ENCODE data around the gene LEKR1. TPM values are rescaled to one million over a fixed set of nuclear protein-coding genes. Genes with fewer than 3 reads are reported as not detected.
A peak's percentile ranks its signal among the peaks of the same experiment; 100 is the strongest.
"Not testable (repeated sequence)": the region's sequence is repeated elsewhere in the genome, so short reads cannot be mapped to it uniquely, and the experiment has no call there.

The LEKR1 gene
- total and polyA plus RNA-seq, 2 experiments from 2014 or later, result 0.77 to 0.91 TPM

- no peak overlapping the region for H3K27ac ChIP-seq
- no peak for DNase-seq (ENCODE audit: low read depth in 1 of 2, low spot score in 1 of 2)
- no peak for TF ChIP-seq CTCF (IDR thresholded peaks at IDR 0.05; ENCODE audit: low read depth, low read length)
- H3K27me3 ChIP-seq, result peaks cover 5% of the 10 kb centered on the region
- no peaks in the 10 kb centered on the region for H3K36me3 ChIP-seq
- H3K9me3 ChIP-seq (ENCODE audit: low read depth), result no peaks in the 10 kb centered on the region
- H3K4me1 ChIP-seq (ENCODE audit: low read depth), result peaks cover 22% of the 10 kb centered on the region
- H3K4me3 ChIP-seq, result no peak overlapping the region
These were observed 5.5 kb upstream of the LEKR1 start for GRCh38 chr3:156820692-156821080.

- not testable (repeated sequence) for DNase-seq (ENCODE audit: low read depth in 1 of 2, low spot score in 1 of 2); H3K27ac ChIP-seq; H3K27me3 ChIP-seq; H3K36me3 ChIP-seq; H3K4me3 ChIP-seq; H3K9me3 ChIP-seq (ENCODE audit: low read depth)
- H3K4me1 ChIP-seq (ENCODE audit: low read depth), result peaks cover 16% of the 10 kb centered on the region
These were observed 3.4 kb upstream of the LEKR1 start for GRCh38 chr3:156822626-156823260.

GRCh38 chr3:156825795-156826143 is 384 bp upstream of the LEKR1 start:
- H3K27me3 ChIP-seq, result peaks cover 4% of the 10 kb centered on the region

GRCh38 chr3:156826896-156827882 is 1.0 kb downstream of the LEKR1 start:
- Histone ChIP-seq H3K27ac (peak overlapping the region; percentile 78), H3K27me3 (peaks cover 4% of the 10 kb centered on the region)
- DNase-seq (ENCODE audit: low read depth in 1 of 2, low spot score in 1 of 2), result peak in 1 of 2 donors; percentile 10

More at GRCh38 chr3:156825795-156826143, 384 bp upstream of the LEKR1 start:
- Histone ChIP-seq H3K36me3 (no peaks in the 10 kb centered on the region), H3K9me3 (ENCODE audit: low read depth) (no peaks in the 10 kb centered on the region), H3K4me1 (ENCODE audit: low read depth) (no peaks in the 10 kb centered on the region), H3K27ac (peak overlapping the region; percentile 78), H3K4me3 (peak overlapping the region; percentile 25)
- no peak for TF ChIP-seq CTCF (IDR thresholded peaks at IDR 0.05; ENCODE audit: low read depth, low read length)
- DNase-seq (ENCODE audit: low read depth in 1 of 2, low spot score in 1 of 2), result no peak

GRCh38 chr3:156831006-156831405 is 4.9 kb downstream of the LEKR1 start:
- no peak for DNase-seq (ENCODE audit: low read depth in 1 of 2, low spot score in 1 of 2)
- H3K9me3 ChIP-seq (ENCODE audit: low read depth), result no peaks in the 10 kb centered on the region
- no peak overlapping the region for H3K27ac ChIP-seq
- no peak for TF ChIP-seq CTCF (IDR thresholded peaks at IDR 0.05; ENCODE audit: low read depth, low read length)
- H3K27me3 ChIP-seq, result peaks cover 4% of the 10 kb centered on the region
- H3K4me3 ChIP-seq, result no peak overlapping the region
- no peaks in the 10 kb centered on the region for H3K36me3 ChIP-seq
- no peaks in the 10 kb centered on the region for H3K4me1 ChIP-seq (ENCODE audit: low read depth)

More at GRCh38 chr3:156826896-156827882, 1.0 kb downstream of the LEKR1 start:
- peak overlapping the region; percentile 25 for H3K4me3 ChIP-seq
- no peaks in the 10 kb centered on the region for H3K4me1 ChIP-seq (ENCODE audit: low read depth)
- H3K36me3 ChIP-seq, result no peaks in the 10 kb centered on the region
- H3K9me3 ChIP-seq (ENCODE audit: low read depth), result no peaks in the 10 kb centered on the region
- no peak for TF ChIP-seq CTCF (IDR thresholded peaks at IDR 0.05; ENCODE audit: low read depth, low read length)

- no peak for TF ChIP-seq CTCF (IDR thresholded peaks at IDR 0.05; ENCODE audit: low read depth, low read length)
- H3K4me1 ChIP-seq (ENCODE audit: low read depth), result no peaks in the 10 kb centered on the region
- no peak for DNase-seq (ENCODE audit: low read depth in 1 of 2, low spot score in 1 of 2)
- no peaks in the 10 kb centered on the region for H3K36me3 ChIP-seq
- H3K27me3 ChIP-seq, result no peaks in the 10 kb centered on the region
- H3K9me3 ChIP-seq (ENCODE audit: low read depth), result no peaks in the 10 kb centered on the region
- H3K27ac ChIP-seq, result no peak overlapping the region
- H3K4me3 ChIP-seq, result no peak overlapping the region
These were observed 8.3 kb downstream of the LEKR1 start for GRCh38 chr3:156834435-156834834.

Data from cardiac muscle cell (in vitro differentiated cells and primary cell).